Stimulated activated CD4-positive, alpha-beta T cell treated with anti-CD3 and anti-CD28 coated beads, Interleukin-4, amount 100 ng/mL, for 24 hours (primary cell): ENCODE results near the gene BBX.
A peak's percentile ranks its signal among the peaks of the same experiment; 100 is the strongest.
"Not testable (repeated sequence)": the region's sequence is repeated elsewhere in the genome, so short reads cannot be mapped to it uniquely, and the experiment has no call there.

Source experiments
- DNase-seq: peaks from one replicate; pipeline ENCODE4 v3.0.0-alpha.2; 2020

BBX gene

GRCh38 chr3:107810171-107811071 lies 287.7 kb downstream of the BBX start:
- DNase-seq, result no peak

DNA sequence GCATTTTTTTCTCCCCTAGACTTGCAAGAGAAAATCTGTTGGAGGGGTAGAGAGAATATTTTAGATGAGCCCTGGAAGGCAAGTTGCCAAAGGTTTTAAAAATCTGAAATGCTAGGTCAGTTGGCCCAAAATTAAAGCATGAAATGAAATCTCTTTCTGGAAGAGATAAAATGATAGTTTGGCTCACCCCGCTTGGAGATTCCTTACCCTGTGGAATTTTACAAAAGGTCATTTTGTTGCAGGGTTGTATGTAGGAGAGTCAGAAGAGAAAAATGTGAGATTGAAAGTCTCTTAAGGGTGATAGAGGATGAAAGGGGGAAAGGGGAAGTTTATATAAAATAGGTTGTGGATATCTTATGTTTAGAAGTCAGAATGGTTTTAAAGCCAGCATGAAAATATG lies 290.3 kb downstream of the BBX start:
- DNase-seq, result no peak

DNA sequence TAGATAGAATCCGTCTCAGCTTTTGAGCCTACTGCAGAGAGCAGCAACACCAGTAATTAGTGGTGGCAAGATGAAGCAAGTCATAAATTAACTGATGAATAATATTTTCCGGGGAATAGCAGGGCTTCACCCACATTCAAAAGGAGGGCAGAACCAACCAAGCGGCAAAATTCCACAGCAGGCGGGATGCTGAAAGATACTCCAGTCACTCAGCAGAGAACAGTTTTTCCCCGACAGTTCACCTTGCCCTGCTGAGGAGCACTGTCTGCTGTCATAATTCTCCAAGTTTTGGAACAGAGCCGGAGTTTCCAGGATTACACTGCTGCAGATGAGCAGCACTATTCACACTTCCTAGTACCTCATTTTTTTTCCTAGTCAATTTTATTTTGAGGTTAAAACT lies 293.3 kb downstream of the BBX start:
- DNase-seq, result no peak

GRCh38 chr3:107817076-107817475 lies 294.3 kb downstream of the BBX start:
- DNase-seq, result no peak

- DNase-seq, result no peak
Measured at GRCh38 chr3:107818025-107818424, 295.3 kb downstream of the BBX start.

- DNase-seq, result no peak
Measured at GRCh38 chr3:107819656-107820055, 296.9 kb downstream of the BBX start.

DNA sequence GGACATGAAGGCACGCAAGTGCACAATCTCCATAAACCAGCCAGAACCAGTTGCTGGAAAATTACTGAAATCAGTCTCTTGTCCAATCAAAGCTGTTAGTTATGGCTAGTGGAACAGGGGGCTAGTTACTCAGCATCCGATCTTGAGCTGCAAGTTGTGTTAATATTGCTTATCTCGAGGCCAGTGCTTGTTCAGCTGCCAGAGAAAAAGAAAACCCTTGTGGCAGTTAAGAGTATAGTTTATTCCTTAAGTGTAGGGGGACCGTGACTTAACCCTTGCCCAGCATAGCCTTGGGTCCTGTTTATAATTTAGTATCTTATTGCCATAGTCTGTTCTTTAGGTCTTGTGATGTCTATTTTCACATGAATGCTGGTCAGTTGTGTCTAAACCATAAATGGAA lies 299.5 kb downstream of the BBX start:
- no peak for DNase-seq

DNA sequence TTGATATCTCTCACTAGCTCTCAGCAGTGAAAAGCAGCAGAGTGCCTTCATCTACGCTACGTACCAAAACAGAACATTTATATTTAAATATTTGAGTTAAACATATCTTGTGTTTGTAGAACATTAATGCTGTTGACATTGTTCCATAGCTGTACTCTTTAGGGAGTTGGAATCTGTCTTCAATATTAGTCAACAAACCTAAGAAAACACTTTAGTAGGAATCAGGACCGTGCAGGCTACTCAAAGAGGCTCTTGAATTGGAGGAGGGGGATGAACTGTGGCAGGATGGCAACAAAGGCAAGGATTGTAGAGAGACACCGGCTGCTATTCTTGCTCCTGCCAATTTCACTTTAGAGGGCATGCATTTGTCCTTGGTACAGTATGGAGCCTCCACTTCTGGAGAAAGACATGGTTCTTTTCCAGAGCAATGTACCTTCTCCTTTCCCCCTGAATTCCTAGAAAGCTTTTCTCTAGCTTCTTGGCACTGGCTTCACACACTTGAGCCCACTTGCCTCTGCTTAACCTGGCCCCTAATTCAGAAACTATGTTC lies 302.1 kb downstream of the BBX start:
- DNase-seq, result no peak

GRCh38 chr3:107825556-107825955 lies 302.8 kb downstream of the BBX start:
- no peak for DNase-seq

- DNase-seq, result no peak
Measured at GRCh38 chr3:107826727-107827126, 304.0 kb downstream of the BBX start.

- no peak for DNase-seq
Measured at GRCh38 chr3:107829185-107829584, 306.4 kb downstream of the BBX start.

GRCh38 chr3:107831590-107831989 lies 308.8 kb downstream of the BBX start:
- DNase-seq, result no peak

DNA sequence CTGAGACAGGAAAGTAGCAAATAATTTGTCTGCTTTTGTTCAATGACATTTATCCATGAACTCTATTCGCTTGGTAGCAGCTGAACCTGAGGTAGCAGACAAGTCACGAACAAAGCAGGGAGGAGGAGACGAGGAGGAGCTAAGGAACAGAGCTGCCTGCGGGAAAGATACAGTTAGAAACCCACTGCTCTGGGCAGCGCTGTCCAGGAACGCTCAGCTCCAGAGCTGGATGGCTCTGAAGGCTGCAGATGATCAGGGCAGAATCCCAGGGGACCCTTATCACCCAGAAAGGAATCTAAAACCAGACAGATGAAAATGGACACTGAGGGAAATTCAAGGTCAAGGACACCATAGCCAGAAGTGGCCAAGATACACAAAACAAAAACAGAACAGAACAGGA lies 310.3 kb downstream of the BBX start:
- DNase-seq, result no peak

DNA sequence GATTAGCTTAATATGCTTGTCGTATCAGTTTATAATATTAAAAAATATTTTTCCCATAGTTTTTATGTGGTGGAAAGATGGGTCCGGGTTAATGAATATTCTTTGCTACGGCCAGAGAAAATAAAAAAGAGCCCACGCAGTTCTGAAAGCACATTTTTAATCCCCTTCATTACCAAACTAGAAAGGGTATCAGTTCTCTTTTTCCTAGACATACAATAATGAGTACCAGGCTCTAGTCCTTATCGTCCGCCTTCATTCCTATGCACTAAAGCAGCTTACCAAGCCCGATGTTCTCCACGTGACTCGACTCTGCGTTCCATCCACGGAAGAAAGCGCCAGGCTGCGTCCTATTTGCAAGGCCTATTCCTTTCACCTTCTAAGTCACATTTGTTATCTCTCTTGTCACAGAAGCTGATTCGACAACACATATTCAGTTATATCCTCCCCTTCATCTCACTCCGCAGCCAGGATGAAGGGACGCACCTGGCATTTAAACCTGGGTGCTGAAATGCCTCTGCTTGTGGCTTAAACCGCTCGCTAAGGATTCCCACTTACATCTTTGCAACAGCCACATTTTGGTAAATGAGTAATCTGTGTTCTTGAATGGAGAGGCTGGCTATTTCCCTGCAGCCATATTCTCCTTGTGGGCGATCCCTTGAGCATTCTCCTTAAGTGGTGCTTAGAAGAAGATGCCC lies 311.1 kb downstream of the BBX start:
- DNase-seq, result no peak

- not testable (repeated sequence) for DNase-seq
Measured at GRCh38 chr3:107835001-107835400, 312.2 kb downstream of the BBX start.

DNA sequence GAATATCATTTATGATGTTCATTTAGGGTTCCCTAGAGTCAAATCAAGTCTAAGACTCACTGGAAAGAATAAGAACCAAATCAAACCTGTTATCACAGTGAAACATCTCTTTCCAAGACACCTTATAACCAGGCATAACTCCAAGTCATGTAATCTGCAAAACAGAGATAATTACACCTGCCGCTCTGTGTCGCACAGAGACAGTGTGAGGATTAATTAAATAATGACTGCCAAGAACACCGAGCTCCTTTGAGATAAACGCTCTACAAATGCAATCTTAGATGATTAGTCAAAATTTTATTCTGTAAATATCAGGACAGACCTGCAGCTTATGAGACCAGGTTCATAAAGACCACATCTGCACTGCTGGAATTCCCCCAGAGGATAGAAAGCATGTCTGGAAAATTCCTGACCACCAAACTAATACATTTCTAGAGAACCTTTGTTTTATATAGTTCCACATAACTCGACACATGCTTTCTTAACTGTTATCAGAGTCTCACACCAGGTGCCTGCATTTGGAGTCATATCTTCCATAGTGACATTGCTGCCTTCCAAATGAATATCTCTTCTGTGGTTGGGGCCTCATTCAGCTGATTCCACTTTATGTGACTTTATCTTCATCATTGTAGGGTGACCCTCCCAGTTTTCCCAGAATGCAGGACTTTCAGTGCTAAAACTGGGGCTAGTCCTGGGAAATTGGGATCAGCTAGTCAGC lies 315.3 kb downstream of the BBX start:
- DNase-seq, result no peak

DNA sequence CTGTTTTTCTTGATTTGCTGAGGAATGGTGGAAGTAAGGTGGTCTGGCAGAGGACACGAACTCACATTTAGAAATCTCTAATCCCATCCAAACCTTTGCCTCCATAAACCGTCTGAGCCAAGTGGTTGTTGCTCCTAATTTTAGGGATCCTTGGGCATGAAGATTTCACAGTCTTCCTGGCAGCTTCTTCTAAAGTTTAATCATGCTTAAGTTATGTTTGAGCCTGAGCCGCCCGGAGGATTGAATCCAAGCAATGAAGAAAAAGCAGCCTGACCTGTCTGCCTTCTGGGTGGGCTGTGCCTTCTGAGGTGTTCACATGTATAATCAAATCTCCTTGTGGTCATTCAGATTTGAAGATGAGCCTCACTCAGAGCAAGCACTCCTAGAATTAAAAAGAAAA lies 319.1 kb downstream of the BBX start:
- DNase-seq, result no peak

DNA sequence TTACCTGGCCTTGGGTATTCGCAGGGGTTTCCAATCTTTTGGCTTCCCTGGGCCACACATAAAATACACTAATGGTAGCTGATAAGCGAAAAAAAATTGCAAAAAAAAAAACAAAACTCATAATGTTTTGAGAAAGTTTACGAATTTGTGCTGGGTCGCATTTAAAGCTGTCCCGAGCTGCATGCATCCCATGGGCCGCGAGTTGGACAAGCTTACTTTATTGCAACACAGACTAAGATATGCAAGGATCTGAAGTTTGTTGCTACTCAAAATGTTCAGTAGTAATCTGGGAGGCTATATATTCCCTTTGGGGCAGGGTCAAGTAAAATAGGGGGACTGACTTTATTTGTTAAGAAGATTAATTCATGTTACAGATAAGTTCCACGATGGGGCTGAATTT lies 320.2 kb downstream of the BBX start:
- no peak for DNase-seq

- no peak for DNase-seq
Measured at GRCh38 chr3:107845380-107846278, 322.9 kb downstream of the BBX start.

- peak; percentile 23 for DNase-seq
Measured at GRCh38 chr3:107846279-107846852, 323.6 kb downstream of the BBX start.

DNA sequence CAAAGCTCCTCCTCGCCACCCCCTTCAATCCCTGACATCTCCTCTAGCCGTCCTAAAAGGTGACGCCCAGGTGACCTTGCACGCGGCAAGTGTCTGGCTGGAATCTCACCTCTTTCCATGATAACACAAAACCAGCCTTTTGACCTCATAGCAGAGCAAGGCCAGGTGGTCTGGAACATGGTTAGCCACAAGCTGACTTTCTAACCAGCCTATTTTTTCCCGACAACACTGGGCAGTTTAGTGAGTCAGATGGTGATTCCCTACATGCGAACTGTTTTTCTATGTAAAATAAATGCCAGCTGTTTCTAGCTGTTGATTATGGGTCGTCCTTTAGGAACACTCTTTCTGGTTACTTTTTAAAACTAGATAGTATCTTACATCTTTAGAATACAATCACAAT lies 325.0 kb downstream of the BBX start:
- no peak for DNase-seq

DNA sequence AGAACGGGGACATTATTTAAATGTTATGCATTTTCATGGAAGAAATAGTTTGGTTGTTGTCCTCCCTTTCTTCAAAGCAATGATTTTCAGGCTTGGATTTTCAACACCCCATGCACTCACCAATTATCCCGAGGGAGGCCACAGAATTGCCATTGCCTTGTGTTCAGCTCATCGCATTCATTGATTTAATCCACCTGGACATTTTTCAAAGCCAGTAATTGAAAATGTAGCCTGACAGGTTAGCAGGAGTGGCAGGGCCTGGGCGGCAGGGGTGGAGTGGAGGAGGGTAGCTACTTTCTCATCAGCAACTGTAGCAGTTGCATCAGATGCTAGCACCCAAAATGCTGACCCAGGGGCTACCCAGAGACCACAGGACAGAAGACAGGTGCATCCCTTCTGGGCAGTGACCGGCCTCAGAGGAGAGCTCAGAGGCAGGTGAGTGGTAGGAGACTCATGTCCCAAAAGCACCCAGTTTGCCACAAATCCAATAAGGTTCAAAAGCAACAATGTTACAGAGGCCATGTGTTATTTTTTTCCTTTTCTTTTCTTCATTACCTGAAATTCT lies 325.7 kb downstream of the BBX start:
- DNase-seq, result no peak
